Gastrocnemius medialis (tissue), 4 donors: Measurements from ENCODE around the gene UNC13D. TPM values are rescaled to one million over a fixed set of nuclear protein-coding genes. Genes with fewer than 3 reads are reported as not detected.

Experiments used
- ATAC-seq, 2 donors: fragments of 150-250 bp; one replicate each; pipeline ENCODE4 v1.9.1; 2016
- DNase-seq, 2 donors: peaks; one replicate each; pipeline ENCODE4 v3.0.0-alpha.2; 2019
- H3K27ac ChIP-seq, 4 donors: fragments of 200-600 bp; sonication (generic); 1 replicate in 1 of 4; 2 replicates in 3 of 4; pipeline ENCODE4 v1.5.1; 2016 to 2018; ENCODE audit warnings: mild to moderate bottlenecking in 2 of 4, moderate library complexity in 1 of 4
- H3K27me3 ChIP-seq, 3 donors: fragments of 200-600 bp; sonication (generic) in 2 of 3; 1 replicate in 1 of 3; 2 replicates in 2 of 3; pipeline versions ENCODE4 v1.5.1 to v1.6.0; 2016 to 2019; ENCODE audit warnings: mild to moderate bottlenecking in 1 of 3, moderate library complexity in 1 of 3
- H3K36me3 ChIP-seq, 2 donors: fragments of 200-600 bp; sonication (generic) in 1 of 2; one replicate each; pipeline ENCODE4 v1.5.1; 2017 to 2018
- H3K4me1 ChIP-seq, 2 donors: fragments of 200-600 bp; sonication (generic) in 1 of 2; one replicate each; pipeline ENCODE4 v1.5.1; 2016 to 2017; ENCODE audit warnings: mild to moderate bottlenecking in 2 of 2
- H3K4me3 ChIP-seq, 4 donors: fragments of 200-600 bp; sonication (generic) in 3 of 4; 1 replicate in 1 of 4; 2 replicates in 3 of 4; pipeline ENCODE4 v1.5.1; 2016 to 2019; ENCODE audit warnings: mild to moderate bottlenecking in 2 of 4
- H3K9me3 ChIP-seq, 3 donors: fragments of 200-600 bp; sonication (generic) in 2 of 3; 1 replicate in 1 of 3; 2 replicates in 2 of 3; pipeline ENCODE4 v1.5.1; 2016 to 2019
- CTCF ChIP-seq, 5 experiments: fragments of 450-650 bp in 3 of 5; fragments of 200-600 bp in 2 of 5; sonication (generic) in 2 of 5; IDR thresholded peaks in 4 of 5; conservative IDR thresholded peaks in 1 of 5; 1 replicate in 4 of 5; 2 replicates in 1 of 5; pipeline ENCODE4 v1.5.1; 2016 to 2019; ENCODE audit warnings: antibody characterized with exemption in 5 of 5, mild to moderate bottlenecking in 3 of 5, moderate library complexity in 3 of 5
- POLR2A ChIP-seq, 2 donors: fragments of 450-650 bp; IDR thresholded peaks; one replicate each; pipeline ENCODE4 v1.6.1; 2017; ENCODE audit warnings: antibody characterized with exemption in 2 of 2, mild to moderate bottlenecking in 2 of 2, moderate library complexity in 2 of 2
- in situ Hi-C, 4 donors: fragments of 200-750 bp; cut with MboI; loops; one replicate each; pipeline versions ENCODE4 v1.15.0 to v1.8.0; 2017; ENCODE audit warnings: low sequenced_read_pairs in 4 of 4
- intact Hi-C: fragments of 100-400 bp; cut with DNase I; formaldehyde crosslinking; loops from one replicate; pipeline ENCODE4 v1.15.1; 2023; ENCODE audit warnings: low total_unique reads
- total RNA-seq, 4 donors: library from RNA; depleted of rRNA; stranded (reverse); fragments of >200 nt; gene quantifications; one replicate each; pipeline versions ENCODE4 v1.1.0 to v1.2.3, GENCODE V29; 2016

The UNC13D gene
- total RNA-seq, 4 donors from 2014 or later: 1.3 to 9.4 (median 4.6) TPM

- Histone ChIP-seq H3K4me3 (no peak overlapping the region), H3K4me1 (peaks cover 15 to 17% of the 10 kb centered on the region in 2 donors), H3K36me3 (peaks cover 2 to 39% of the 10 kb centered on the region in 2 donors), H3K27ac (no peak overlapping the region), H3K9me3 (no peaks in the 10 kb centered on the region), H3K27me3 (no peaks in the 10 kb centered on the region)
- TF ChIP-seq CTCF (IDR thresholded peaks at IDR 0.05 in 4 of 5, conservative IDR thresholded peaks at IDR 0.05 in 1 of 5) (no peak), POLR2A (IDR thresholded peaks at IDR 0.05) (no peak)
- intact Hi-C loops (loop anchor here (5.0 kb wide), 1 partner anchor 36 kb away; no protein-coding TSS in a partner anchor), in situ Hi-C loops (no loop called here)
- no peak for DNase-seq
- ATAC-seq: no peak
These were observed 15.5 kb downstream of the UNC13D start for GRCh38 chr17:75828741-75829140.

DNA sequence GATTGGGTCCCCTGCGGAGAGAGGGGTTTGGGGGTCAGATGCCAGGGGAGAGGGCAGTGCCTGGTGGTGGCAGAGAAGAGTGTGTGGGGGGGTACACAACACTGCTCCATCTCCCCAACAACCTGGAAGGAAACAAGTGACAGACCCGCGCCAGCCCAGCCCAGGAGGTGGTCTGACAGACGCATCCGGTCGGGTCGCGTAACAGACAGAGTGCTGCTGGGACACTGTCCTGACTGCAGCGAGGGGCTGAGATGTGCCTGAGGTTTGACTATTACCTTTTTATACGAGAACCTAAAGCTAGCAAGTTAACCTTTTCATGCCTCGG, 16.2 kb downstream of the UNC13D start:
- TF ChIP-seq CTCF (IDR thresholded peaks at IDR 0.05 in 4 of 5, conservative IDR thresholded peaks at IDR 0.05 in 1 of 5) (no peak), POLR2A (IDR thresholded peaks at IDR 0.05) (no peak)
- peaks cover 0 to 43% of the 10 kb centered on the region in 2 donors for H3K36me3 ChIP-seq
- H3K9me3 ChIP-seq: no peaks in the 10 kb centered on the region
- peak overlapping the region in 3 of 4 donors; percentile 44 to 51 (median 45) for H3K4me3 ChIP-seq
- H3K4me1 ChIP-seq: peaks cover 15 to 17% of the 10 kb centered on the region in 2 donors
- in situ Hi-C loops: no loop called here
- intact Hi-C loops: loop anchor here (5.0 kb wide), 1 partner anchor 36 kb away; no protein-coding TSS in a partner anchor
- peak overlapping the region; percentile 74 to 77 (median 76) for H3K27ac ChIP-seq
- H3K27me3 ChIP-seq: no peaks in the 10 kb centered on the region
- DNase-seq (no peak), ATAC-seq (no peak)

DNA sequence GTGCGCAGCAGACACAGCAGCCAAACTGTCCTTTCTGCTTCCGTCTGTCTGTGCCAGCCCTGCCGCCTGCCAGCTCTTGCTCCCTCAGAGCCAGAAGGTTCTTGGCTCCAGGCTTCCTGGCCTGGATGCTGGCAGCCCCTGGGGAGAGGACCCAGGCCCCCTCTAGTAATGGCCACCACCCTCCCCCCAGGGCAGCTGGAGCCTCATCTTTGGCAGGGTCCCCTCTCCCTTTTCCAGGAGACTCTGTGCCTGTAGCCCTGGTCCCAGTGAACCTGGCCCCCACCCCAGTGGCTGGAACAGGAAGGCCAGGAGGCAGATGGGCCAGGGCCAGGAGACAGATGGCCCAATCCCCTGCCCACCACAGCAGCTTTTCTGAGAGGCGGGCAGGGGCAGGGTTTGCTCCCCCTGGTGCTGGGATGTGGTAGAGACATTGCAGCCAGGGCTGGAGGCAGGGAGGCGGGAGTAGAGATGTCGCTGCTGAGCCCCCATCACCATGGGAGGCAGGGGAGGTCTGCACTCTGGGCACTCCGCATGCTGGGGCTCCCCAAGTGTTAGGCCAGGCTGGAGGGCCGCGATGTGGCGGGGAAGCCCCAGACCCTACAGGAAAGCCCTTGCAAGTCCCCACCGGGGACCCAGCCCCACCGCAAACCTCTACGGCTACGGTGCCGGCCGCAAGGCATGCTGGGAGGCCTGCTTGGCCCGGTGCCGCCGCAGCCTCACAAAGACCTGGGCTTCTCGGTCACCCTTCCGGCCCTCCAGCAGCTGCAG, 16.7 kb downstream of the UNC13D start:
- peak overlapping the region; percentile 16 to 51 (median 44) for H3K4me3 ChIP-seq
- ATAC-seq: peak; percentile 42 to 78
- no peak for TF ChIP-seq POLR2A (IDR thresholded peaks at IDR 0.05)
- TF ChIP-seq CTCF (IDR thresholded peaks at IDR 0.05 in 4 of 5, conservative IDR thresholded peaks at IDR 0.05 in 1 of 5): peak; percentile 64 to 79 (median 76)
- H3K27me3 ChIP-seq: no peaks in the 10 kb centered on the region
- intact Hi-C loops (loop anchor here (2.0 to 5.0 kb wide), 2 partner anchors 35 to 63 kb away; partner anchors contain the start of gene GALK1), in situ Hi-C loops (no loop called here)
- peaks cover 0 to 41% of the 10 kb centered on the region in 2 donors for H3K36me3 ChIP-seq
- peak in 1 of 2 donors; percentile 66 for DNase-seq
- peaks cover 15 to 17% of the 10 kb centered on the region in 2 donors for H3K4me1 ChIP-seq
- H3K27ac ChIP-seq: peak overlapping the region; percentile 74 to 77 (median 76)
- H3K9me3 ChIP-seq: no peaks in the 10 kb centered on the region

- in situ Hi-C loops (no loop called here), intact Hi-C loops (loop anchor here (2.0 to 5.0 kb wide), 2 partner anchors 34 to 62 kb away; partner anchors contain the start of gene GALK1)
- Histone ChIP-seq H3K27ac (peak overlapping the region; percentile 74 to 77 (median 76)), H3K27me3 (no peaks in the 10 kb centered on the region), H3K4me3 (no peak overlapping the region), H3K36me3 (peaks cover 0 to 44% of the 10 kb centered on the region in 2 donors), H3K4me1 (peaks cover 15 to 17% of the 10 kb centered on the region in 2 donors), H3K9me3 (no peaks in the 10 kb centered on the region)
- DNase-seq: no peak
- peak in 1 of 2 donors; percentile 6 for ATAC-seq
- no peak for TF ChIP-seq CTCF (IDR thresholded peaks at IDR 0.05 in 4 of 5, conservative IDR thresholded peaks at IDR 0.05 in 1 of 5)
- TF ChIP-seq POLR2A (IDR thresholded peaks at IDR 0.05): no peak
These were observed 17.5 kb downstream of the UNC13D start for GRCh38 chr17:75826561-75827307.
